NCI-H510A treated with DMSO at 0.1 percent for 48 hours (cell line): ENCODE measurements around the gene HSD17B8.

Experiments
- DNase-seq: peaks from one replicate; lab custom pipeline; 2025; lab: John Stamatoyannopoulos, UW

Gene HSD17B8

DNA sequence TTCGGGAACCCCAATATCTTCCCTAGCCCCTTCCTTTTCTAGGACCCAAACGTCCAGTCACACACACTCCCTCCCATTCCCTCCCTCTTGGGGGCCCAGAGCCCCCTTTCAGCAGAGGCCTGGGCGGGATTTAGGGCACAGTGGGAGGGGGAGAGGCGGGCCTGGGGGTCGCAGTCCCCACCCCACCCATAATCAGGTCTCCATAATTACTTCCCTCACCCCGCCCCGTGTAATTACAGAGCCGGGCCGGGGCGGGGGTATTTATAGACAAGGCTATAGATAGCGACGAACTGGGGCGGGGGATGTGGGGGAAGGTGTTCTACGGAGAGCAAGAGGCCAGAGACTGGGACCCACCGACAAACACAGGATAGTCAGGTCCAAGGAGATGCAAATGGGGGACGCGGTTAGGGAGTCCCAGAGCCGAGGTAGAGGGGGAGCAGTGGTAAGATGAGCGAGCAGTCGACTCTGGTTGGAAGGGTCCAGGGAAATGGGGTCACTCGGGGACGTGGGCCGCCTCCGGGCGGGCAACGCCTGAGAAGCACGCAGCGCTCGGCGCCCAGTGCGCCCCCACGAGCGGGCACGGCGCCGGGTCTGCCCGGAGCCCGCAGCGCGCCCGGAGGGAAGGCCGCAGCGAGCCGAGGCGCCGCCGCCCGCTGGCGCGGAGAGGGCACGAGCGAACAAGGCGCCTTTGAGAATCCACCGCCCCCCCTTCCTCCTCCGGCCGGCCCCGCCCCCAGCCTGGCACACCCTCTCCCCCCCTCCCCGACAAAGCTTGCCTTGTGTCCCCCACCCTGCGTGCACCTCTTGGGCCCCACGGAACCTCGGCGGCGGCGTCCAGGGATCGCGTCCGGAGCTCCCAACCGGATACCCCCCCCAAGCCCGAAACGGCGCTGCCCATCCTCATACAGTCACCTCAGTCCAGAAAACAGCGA lies 11.5 kb upstream of the HSD17B8 start:
- no peak for DNase-seq

DNA sequence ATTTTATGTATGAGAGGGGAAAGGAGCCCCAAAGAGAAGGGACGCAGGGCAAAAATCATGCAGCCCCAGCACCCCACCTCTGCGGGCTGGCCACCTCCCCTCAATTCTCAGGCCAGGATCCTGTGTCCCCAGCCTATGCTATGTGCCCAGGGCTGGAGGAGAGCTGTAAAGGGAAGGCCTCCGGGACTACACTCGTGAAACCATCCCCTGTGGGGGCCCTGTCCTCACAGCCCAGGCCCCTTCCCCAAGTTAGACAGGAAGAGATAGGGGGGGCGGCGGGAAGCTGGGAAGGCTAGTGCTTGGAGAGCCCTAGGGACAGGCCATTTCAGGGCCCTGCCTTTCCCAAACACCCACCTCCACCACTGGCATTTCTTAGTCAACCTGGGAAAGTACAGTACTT lies 10.8 kb upstream of the HSD17B8 start:
- no peak for DNase-seq

DNA sequence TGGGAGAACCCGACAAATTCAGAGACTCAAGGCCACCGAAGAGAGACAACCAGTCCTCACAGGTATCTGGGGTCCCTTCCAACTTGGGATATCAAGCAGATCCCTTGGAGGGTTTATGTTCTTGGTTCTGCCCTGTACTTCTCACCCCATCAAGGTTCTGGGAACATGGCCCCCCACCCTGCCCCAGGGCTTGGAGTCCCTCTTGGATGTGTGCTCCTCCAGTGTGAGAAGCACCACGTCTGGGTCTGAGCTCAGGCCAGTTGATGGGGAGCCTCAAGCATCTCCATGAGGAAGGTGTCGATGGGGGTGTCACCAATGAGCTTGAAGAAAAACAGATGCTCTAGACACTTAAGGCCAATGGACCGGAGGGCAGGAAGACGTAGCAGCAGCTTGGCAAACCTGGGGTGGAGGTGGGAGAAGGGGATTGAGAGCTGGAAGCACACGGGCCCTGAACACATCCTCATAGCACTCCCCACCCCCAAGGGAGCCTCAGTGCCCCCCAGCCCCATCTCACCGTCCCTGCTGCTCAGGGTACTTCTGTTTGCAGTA lies 9.9 kb upstream of the HSD17B8 start:
- DNase-seq, result no peak

GRCh38 chr6:33195304-33196165 lies 8.9 kb upstream of the HSD17B8 start:
- no peak for DNase-seq

DNA sequence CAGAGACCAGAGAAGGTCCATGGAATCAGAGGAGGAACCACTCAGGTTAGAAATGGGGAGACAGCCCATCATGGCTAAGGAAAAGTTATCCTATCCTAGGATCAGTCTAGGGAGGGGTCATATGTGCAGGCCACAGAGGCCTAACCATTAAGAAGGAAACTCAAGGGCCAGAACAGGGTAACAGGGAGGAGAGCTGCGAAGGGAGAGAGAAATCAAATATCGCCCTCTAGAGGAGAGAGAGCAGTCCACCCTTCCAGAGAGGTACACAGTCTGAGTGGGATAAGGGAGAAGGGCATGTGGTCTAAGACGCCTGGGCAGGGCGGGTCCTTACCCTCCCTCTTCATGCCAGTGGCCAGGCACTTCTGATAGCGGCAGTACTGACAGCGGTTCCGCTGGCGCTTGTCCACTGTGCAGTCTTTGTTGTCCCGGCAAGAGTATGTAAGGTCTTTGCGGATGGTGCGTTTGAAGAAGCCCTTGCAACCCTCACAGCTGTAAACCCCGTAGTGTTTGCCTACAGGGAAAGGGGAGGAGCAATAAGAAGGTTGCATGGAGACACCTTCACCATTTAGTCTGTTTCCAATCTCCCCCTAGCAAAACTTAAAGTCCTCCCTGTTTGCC lies 6.9 kb upstream of the HSD17B8 start:
- peak; percentile 70 for DNase-seq

DNA sequence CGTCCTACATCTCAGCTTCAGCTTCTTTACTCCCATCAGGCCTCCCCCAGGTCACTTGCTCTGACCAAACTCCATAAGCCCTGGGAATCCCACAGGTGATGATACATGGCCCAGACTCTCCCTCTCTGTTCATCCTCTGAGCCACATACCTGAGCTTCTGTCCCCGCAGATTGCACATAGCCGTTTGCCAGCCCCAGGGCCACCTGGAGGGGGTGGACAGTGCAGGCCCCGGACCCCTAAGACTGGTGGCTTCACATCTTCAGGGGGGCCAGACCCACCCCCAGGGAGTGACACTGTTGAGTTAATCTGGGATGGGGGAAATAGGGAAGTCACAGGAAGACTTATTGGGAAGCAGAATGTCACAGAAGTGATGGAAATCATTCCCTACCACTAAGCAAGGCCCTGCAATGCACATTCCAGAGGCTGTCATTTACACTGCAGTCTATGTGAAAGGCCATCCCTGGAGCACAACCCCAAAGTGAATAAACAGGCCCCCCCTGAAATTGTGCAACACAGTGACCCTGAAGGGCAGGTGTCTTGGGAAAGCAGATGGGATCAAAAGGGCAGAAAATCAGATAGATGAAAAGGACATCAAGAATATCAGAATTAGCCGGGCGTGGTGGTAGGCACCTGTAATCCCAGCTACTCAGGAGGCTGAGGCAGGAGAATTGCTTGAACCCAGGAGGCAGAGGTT lies 6.1 kb upstream of the HSD17B8 start:
- DNase-seq, result no peak

DNA sequence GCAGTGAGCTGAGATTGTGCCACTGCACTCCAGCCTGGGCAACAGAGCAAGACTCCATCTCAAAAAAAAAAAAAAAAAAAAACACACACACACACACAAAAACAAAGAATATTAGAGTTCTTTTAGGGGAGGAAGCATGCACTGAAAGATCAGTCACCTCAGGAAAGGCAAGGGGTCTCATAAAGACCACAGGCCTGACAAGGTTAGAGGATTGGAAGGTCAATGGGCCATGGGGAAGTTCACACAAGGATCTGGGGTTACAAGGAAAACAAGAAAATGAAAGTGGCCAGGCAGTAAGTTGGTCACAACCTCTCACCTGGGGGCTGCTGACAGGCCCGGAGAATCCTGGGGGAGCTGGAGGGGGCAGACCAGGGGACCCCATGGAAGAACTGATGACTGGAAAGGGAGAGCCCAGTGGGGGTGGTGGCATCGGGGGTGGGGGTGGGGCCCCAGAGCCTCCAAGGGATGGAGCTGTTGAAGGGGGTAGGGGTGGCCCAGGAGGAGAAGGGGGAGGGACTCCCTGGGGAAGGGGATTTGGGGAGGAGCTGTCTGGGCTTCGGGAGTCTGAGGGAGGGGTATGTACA lies 5.5 kb upstream of the HSD17B8 start:
- no peak for DNase-seq

DNA sequence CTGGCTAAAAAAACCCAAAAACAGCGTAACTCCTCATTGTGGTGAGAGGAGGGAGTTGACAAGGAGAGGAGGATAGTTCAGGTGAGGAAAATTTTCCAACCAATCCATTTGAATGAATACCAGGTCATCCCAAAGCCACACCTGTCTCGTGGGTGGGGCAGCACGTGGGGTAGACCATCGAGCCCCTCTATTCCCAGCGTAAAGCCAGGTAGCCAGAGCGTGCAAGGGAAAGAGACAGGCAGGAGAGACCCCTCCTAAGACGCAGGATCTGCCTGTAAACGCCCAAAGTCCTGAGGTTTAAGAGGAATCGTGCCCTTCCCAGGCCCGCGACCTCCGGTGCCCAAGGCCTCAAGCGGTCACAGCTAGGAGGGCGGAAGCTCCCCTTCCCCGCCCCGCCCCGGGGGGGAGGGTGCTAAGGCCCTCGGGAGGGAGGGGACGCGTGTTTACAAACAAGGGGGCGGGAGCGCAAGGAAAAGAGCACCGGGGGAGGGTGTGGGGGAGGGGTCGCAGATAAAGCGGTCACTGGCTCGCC lies 4.7 kb upstream of the HSD17B8 start:
- DNase-seq, result peak; percentile 70

DNA sequence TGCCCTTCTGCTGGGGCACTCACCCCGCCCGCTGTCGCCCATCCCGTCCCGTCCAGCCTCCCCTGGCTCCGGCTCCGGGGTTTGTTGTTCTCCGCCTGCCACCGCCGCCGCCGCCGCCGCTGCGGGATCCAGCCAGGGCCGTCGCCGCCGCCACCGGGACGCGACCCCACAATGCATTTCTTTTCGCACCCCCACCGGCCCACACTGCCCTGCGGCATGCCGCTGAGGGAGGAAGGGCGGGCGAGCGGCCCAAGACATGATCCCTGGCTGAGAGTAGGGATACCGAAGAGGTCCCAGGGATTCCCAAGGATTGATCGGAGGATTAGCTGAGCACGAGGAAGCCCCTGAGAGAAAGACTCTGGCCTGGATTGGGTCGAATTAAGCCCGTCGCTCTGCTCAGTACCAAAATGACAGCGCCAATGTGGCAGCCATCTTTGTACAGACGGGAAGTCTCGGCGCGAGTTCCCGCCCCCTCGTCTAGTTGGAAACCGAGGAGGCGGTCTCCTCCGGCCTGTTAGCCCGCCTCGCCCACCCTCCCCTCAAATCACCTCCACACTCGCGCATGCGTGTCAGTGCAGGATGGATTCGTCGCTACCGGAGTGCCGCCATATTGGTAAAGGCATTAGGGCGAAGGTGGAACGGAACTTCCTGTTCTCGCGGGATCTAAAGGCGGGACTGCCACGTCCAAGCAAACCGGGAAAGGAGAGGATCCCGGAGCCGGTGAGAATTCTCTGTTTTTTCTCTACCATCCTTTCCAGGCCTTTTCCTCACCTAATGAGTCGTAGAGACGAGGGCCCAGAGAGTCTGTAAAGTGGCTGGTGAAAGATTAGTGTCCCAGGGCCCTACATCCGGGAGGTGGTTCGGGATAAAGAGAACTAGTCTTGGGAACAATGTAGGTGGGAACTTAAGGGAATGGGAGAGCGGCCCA lies 4.0 kb upstream of the HSD17B8 start, which contains the start of the genes RXRB and SLC39A7:
Gene RXRB (minus strand): TSS at position 447 of the 928 bp plus-strand sequence. CDS start 189 bp downstream, at position 258.
Gene SLC39A7 (plus strand): TSS at position 649 of the 928 bp plus-strand sequence. CDS start 379 bp downstream, outside the sequence.
- peak; percentile 99 for DNase-seq

- DNase-seq, result no peak
Measured at GRCh38 chr6:33201147-33201545, 3.3 kb upstream of the HSD17B8 start.

- no peak for DNase-seq
Measured at GRCh38 chr6:33201935-33202334, 2.5 kb upstream of the HSD17B8 start.

DNA sequence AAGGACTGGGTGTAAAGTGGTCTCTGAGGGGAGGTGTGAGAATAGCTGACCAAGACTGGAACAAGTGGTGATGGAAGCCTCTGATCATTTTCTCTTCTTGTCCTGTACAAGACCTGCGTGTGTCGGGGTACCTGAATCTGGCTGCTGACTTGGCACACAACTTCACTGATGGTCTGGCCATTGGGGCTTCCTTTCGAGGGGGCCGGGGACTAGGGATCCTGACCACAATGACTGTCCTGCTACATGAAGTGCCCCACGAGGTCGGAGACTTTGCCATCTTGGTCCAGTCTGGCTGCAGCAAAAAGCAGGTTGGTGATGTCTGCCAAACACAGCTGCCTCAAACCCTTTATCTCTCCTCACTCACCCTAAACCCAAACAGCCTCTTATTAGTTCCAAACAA lies 1.7 kb upstream of the HSD17B8 start:
- no peak for DNase-seq

DNA sequence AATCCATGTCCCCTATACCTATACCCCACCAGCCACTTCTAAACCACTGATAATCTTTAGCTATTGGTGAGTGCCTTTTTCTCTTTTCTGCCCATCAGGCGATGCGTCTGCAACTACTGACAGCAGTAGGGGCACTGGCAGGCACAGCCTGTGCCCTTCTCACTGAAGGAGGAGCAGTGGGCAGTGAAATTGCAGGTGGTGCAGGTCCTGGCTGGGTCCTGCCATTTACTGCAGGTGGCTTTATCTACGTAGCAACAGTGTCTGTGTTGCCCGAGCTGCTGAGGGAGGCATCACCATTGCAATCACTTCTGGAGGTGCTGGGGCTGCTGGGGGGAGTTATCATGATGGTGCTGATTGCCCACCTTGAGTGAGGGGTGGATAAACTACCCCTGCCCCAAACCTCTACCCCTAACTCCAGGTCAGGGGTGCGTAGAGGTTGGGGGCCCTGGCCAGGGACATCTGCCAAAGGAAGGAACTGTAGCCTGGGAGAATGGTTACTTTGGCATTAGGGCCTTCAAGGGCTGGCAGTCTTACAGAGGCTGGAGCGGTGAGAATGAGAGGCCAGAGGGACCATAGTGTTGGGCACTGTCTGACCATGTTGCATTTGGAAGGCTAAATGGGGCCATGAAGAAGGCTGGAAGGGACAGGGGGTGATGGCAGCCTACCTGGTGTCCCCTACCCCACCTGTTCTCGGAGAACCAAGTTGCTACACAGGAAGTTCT lies 851 bp upstream of the HSD17B8 start:
- no peak for DNase-seq

DNA sequence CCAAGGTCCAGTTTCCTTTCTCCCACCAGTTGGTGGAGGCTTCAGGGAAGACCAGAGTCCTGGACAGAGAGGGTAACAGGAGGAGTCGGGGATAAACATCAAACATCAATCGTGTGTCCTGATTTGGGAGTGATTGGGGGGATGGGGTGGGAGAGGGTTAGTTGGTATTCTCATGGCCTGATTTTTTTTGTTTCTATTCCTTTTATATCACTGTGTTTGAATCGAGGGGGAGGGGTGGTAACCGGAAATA lies 365 bp upstream of the HSD17B8 start:
- DNase-seq, result no peak

- DNase-seq, result no peak
Measured at GRCh38 chr6:33205191-33206026, 954 bp downstream of the HSD17B8 start.

- no peak for DNase-seq
Measured at GRCh38 chr6:33206027-33206863, 1.8 kb downstream of the HSD17B8 start.

- no peak for DNase-seq
Measured at GRCh38 chr6:33206864-33207551, 2.6 kb downstream of the HSD17B8 start.
